T-helper 1 cell treated with Interleukin-12 subunit alpha and Interleukin-12 subunit beta and Interleukin-4 antibody, amounts not matched to agents 30 ng/mL and 1 ng/mL, for 36 hours (primary cell): ENCODE data around the gene MTHFD1L. TPM values are rescaled to one million over a fixed set of nuclear protein-coding genes. Genes with fewer than 3 reads are reported as not detected.

ENCODE experiments used
- intact Hi-C: fragments of 100-400 bp; cut with micrococcal nuclease; formaldehyde crosslinking; loops from one replicate; pipeline ENCODE4 v1.15.1; 2024
- total RNA-seq: library from RNA; stranded (reverse); gene quantifications from 2 replicates; pipeline ENCODE4 v1.2.3, GENCODE V29; 2022

The MTHFD1L gene
- total RNA-seq, 1 donor from 2014 or later = 51.7 TPM

DNA sequence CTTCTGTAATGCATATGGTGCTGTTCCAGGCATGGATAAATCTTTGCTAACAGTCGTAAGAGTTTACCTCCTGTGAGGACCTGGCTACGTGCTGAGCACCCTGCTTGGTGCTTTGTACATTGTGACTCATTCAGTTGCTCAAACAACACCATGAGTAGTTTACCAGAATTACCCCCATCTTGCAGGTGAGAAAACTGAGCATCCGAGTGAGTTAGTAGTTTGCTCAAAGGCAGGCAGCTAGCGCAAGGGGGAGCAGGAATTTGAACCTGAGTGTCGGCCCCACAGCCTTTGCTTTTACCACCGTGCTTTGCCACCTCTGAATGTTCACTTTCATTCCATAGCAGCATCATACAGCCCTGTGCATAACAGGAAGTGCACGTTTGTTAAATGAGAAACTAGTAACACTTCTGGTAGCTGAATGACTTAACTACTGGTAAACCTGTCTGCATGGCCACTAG lies 121.9 kb downstream of the MTHFD1L start:
- intact Hi-C loops = loop anchor here (1.0 kb wide), 4 partner anchors 17 to 465 kb away; partner anchors contain the start of gene RMND1

DNA sequence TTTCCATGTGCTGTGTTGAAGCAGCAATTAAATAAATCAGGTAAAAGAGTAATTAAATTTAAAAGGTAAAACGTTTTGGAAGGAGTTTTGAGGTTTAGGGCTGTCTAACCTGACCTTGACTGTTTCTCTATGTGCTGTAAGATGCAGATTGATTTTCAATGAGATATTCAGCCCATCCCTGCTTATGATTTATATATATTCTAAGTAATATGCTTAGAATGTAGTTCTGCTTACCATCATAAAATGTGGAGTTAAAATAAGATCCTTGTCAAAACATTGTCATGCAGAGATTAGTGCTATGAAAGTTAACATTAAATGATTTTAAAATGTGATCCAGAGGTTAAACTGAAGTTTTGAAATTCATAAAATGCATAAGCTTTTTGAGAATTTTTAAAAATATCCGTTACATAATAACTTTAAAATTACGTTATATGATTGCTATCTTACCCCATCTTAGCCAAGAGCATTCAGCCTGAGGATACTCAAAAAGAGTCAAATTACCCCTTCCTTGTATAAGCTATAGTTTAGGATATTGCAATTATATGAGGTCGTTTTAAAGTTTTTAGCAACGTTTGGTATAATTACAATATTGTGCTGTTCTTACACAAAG lies 122.5 kb downstream of the MTHFD1L start:
- intact Hi-C loops = loop anchor here (1.0 kb wide), 4 partner anchors 16 to 464 kb away; partner anchors contain the start of gene RMND1

DNA sequence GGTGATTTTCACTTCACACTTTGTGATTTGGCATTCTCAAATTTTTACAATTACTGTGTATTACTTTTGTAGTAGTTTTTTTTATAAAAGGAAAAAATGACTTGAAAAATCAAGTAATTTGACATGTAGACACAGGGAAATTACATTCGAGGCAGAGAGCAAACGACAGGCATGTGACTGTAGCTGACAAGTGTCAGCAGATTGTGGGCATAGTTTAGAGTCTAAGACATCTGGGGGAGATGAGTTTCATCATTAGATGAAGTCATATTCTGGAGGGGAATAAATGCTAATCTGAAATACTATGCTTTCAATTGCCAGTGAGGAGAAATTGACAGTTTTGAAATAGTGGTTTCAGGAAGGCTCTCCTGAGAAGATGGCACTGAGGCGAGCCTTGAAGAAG lies 126.0 kb downstream of the MTHFD1L start:
- intact Hi-C loops = no loop called here

DNA sequence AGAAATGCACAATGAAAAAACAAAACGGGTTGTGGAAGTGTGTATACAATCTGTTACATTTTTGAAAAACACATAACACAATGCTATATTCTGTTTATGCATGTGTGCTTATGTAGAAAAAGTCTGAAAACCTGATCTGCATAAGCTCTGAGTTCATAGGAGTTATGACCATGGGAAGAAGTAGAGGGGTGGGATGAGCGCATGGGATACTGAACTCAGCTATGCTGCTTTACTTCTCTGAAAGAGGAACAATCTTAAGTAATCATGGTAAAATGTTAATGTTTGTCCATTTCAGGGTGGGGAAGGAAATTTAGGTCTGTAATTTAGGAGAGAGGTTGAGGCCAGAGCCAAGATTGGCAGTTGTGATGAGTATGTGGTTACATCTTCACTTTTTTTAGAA lies 126.8 kb downstream of the MTHFD1L start:
- intact Hi-C loops = no loop called here

DNA sequence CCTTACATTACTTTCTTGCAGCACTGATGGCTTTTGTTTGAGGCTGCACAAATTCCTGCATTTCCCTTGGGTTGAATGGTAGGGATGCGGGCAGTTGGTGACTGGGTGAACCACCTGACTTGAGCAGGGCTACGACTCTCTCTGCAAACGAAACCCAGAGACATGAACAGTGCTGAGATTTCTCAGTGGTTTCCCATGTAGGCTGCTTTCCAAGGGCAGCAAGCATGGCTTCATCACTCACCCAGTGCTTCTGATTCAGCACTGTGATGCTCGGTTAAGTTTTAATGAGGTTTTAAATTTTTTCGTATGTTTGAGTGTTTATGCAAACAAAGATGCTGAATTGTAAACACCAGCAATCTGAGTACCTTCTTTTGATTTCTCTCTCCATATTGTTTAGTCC lies 127.2 kb downstream of the MTHFD1L start:
- intact Hi-C loops = no loop called here

DNA sequence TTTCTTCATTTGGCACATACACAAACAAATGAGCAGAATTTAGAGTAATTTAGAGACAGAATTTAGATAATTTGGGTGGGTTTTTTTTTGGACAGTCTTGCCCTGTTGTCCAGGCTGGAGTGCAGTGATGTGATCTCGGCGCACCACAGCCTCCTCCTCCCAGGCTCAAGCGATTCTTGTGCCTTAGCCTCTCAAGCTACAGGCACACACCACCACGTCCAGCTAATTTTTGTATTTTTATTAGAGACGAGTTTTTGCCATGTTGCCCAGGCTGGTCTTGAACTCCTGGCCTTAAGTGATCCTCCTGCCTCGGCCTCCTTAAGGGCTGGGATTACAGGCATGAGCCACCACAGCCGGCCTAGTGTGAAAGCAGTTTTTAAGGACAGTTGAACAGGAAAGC lies 127.8 kb downstream of the MTHFD1L start:
- intact Hi-C loops = no loop called here

DNA sequence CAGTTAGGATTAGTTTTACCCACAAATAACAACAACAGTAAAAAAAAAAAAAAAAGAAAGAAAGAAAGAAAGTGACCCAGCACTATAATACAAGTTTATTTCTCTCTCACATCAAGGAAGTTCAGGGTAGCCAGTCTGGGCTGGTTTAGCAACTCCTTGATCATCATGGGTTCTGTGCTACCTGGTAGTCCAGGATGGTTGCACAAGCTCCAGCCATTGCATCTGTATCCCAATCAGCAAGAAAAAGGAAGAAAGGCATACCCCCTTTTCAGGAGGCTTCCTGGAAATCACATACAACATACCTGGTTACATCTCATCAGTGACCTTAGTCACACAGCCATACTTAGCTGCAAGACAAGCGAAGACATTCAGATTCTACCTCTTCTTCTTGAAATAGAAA lies 128.5 kb downstream of the MTHFD1L start:
- intact Hi-C loops = no loop called here

DNA sequence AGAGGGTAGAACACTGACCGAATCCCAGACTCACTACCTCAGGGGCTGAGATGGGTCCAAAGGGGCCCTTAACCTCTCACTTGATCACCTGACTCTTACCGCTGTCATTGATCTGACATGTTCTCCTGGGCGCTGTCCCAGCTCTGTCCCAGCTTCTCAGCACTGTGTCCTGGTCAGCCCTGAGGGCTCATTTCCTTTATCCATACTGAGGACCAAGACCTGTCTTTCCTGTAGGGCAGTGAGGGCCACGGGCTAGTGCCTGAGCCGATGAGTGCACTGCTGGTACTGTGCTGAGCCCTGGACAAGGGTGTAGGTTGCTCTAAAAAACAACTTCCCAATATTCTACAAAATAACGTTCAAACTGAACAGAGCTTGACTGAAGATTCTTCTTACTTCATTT lies 131.5 kb downstream of the MTHFD1L start:
- intact Hi-C loops = no loop called here

DNA sequence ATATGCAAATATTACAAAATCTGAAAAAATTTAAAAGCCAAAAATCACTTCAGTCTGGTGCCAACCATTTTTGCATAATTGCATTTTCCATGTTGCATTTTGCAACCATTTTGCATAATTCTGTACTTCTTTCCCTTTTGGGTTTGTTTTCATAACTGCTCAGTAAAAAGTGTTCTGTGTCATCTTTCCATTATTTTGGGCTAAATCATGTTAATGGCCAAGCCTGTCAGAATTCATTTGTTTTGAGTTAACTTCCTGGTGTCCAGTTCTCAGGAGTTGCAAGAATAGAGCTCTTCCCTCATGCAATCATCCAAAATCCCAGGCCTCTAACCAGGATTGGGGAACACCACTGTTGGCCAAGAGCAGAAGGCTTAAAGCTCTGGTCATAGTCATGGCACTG lies 133.6 kb downstream of the MTHFD1L start:
- intact Hi-C loops = no loop called here

DNA sequence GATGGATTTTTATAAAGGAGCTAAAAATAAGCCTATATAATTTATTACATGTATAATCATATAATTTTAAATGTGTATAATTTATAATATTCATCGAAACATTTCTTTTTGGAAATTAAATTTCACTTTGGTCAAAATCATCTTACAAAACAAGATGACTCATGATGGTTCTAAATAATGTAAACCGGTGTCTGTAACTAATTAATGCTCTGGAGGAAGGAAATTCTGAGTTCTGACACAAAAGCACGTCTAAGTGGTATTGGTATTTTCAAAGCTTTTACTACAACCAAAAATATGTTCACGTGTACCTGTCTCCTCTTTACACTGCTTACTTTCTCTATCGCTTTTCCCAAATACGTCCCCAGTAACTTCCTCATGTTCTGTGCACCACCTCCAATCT lies 134.1 kb downstream of the MTHFD1L start:
- intact Hi-C loops = no loop called here

DNA sequence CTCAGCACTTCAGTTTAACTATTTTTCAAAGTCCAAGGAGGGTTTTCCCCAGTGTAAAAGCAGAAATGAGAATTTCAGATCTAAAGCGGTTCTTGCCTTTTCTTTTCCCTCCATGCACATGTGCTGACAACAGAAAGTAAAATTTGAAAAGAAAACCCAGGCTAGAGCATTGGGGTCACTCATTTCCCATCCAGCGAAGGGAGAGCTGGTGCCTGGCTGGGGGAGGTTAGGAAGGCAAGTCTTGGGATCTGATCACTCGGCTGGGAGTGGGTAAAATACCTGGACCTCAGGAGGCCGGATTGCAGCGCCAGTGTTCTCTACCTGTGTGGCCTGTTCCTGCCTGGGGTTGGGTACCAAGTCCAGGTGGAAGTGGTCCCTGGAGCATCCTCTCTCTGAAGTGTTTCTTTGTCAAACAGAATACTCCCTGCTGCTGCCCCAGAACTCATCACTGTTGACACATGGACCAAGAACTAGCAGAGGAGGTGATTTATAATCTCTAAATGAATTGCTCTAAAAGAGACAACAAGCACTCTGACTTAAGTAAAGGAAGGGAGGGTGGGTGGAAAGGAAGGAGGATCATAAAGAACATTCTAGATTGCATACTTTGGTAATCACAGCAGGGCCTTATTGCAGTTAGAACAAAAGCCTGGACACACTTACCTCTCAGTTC lies 136.0 kb downstream of the MTHFD1L start:
- intact Hi-C loops = loop anchor here (10.0 kb wide), 1 partner anchor 937 kb away; the partner anchor contains the start of gene ULBP3

DNA sequence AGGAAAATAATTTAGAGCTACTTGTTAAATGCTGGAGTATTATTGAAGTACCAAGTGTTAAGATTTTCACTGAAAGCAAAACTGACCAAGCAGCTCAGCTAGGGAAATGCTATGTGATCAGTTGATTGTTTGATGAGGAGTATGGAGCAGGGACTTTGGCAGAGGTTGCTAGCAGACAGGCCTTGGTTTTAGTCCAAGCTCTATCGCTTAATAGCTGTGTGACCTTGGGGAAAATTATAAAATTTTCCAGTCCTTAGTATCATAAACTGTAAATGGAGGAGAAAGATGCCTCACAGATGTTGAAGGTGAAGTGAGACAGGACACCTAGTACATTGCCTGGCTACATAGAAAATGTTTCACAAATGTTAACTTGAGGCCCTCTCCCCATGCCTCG lies 136.6 kb downstream of the MTHFD1L start:
- intact Hi-C loops = loop anchor here (10.0 kb wide), 1 partner anchor 937 kb away; the partner anchor contains the start of gene ULBP3

DNA sequence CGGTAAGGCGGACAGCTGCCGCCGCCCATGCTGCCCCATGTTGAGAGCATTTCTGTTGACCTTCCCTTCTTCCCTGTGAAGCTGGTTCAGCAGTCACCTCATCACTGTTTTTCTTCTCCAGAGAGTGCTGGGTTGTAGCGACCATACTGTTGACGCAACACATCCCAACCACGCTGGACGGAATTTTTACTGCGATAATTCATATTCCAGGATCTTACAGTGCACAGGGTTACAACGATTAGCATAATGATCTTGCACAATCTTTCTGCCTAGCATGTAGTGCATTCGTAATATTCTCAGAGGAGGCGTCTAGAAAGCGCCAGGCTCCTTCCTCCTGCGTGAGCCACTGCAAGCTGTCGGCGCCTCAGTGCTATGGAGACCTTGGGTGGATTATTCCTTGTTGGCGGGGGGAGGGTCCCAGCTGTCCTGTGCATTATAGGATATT lies 137.0 kb downstream of the MTHFD1L start:
- intact Hi-C loops = loop anchor here (10.0 kb wide), 1 partner anchor 938 kb away; the partner anchor contains the start of gene ULBP3

DNA sequence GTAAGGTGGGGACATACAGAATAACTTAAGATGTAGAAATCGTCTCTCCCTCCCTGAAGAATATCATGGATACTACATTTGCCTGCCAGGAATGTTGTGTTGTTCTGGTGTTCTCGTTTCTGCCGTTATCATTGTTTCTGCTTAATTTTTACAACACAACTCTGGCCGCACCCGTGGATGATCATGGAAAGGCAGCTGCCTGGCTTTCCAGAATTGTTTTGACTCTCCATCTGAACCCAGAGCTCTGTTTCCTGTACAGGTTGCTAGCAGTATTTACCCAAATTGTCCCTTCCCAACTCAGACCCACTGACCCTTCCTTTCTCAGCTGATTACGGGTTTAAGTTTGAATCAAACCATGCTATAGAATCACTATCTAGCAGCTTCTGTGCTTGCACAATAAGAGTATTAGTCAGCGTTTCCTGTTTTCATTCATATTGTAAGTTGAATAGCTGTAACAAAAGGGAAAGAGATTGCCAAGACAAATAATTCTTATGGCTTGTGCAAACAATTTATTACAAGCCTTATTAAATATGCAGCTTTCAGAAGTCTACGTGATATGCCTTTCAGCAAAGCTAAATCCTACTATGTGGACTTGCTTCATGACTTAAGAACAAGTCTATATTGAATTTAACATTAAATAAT lies 139.0 kb downstream of the MTHFD1L start:
- intact Hi-C loops = loop anchor here (1.0 to 10.0 kb wide), 2 partner anchors 17 to 940 kb away; partner anchors contain the start of gene ULBP3

DNA sequence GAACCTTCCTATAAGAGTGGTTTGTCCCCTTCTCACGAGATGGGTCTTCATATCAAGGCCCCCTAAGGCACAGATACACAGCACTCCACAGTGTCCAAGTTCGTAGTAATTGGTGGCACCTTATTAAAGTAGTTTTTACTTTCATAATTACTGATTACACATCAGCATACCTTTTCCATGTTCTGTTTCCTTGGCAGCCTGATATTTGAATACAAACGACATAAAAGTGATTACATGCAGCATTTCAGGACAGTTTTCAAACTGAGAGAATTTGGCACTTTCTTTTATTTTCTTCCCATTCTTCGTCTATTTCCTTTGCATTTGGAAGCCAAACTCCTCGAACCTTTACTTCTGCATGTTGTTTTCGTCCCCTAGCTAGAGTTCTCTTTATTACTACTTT lies 139.7 kb downstream of the MTHFD1L start:
- intact Hi-C loops = loop anchor here (10.0 kb wide), 1 partner anchor 940 kb away; the partner anchor contains the start of gene ULBP3

DNA sequence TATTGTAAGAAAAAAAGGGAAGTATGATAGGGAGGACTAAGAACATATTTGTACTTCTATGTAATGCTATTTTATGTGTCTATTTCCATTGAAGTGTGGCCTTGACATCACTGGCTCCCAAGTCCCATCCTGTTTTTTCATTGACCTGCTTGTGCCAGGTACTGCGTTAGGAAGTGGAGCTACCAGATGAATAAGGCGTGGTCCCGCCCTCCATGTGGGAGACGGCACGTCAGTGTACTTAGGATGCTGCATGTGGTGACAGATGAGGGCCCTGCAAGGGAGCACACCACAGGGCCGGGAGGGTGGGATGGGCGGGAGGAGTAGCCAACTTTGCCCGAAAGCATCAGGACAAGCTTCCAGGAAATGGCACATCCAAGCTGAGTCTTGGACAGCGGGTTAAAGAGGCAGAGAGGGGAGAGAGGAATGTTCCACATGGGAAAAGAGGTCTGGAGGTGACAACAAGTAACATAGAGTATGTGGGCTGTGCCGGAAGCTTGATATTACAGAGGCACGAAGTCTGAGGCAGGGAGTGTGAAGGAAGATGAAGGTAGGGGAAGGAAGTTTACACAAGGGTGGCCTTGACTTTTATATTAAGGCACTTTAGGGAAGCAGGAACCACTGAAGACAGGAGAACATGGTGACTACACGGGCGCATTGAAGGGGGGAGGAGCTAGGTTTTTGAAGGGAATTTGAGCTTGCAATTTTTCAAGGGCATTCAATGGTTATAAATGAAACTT lies 140.6 kb downstream of the MTHFD1L start:
- intact Hi-C loops = loop anchor here (10.0 kb wide), 1 partner anchor 941 kb away; the partner anchor contains the start of gene ULBP3

DNA sequence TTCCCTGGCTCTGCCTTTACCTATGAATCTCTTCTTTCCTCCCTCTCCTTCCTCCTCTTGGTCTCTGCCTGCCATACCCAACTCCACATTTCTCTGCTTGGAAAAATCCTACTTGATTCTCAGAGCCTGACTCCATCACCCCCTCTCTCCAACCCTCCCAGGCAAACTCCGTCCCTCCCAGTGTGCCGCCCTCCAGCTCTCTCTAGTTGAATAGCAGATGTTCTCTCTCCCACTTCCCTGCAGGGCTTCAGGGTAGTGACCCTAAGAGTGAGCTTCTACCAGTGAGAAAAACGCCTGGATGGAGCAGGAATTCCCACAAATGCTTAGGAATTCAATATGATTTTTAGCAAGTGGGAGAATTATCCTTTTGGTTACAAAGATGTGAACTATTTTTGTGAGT lies 141.6 kb downstream of the MTHFD1L start:
- intact Hi-C loops = loop anchor here (10.0 kb wide), 1 partner anchor 942 kb away; the partner anchor contains the start of gene ULBP3

DNA sequence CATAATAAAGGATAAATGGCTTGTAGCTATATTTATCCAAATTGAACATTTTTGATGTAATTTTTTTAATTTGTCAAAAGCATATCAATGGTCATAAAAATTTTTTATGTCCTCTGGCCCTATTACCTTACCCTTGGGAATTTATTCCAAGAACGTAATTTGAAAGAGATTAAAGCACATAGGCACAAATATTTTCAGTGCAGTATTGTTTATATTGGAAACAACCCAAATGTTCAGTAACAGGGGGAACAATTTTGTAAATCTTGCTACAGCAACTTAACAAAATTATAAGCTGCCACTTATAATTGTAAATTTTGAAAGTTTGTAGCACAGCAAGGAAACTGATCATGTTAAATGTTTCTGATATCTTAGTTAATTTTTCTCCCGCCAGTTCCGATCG lies 142.4 kb downstream of the MTHFD1L start:
- intact Hi-C loops = loop anchor here (10.0 kb wide), 1 partner anchor 943 kb away; the partner anchor contains the start of gene ULBP3

DNA sequence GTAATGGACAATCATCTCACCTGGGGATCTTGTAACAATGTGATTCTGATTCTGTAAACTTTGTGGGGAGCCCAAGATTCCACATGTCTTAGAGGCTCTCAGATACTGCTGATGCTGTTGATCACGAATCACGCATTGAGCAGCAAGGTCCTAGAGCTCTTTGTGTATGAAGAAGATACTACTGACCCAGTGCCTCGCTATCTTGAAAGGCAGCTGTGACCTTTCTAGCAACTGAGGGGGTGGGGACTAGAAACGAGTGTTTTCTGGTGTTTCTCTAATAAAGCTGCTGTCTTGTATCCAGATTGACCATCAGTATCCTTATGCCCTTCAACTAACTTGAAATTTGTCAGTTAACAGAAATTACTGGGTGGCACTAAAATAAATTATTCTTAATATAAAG lies 142.9 kb downstream of the MTHFD1L start:
- intact Hi-C loops = loop anchor here (10.0 kb wide), 1 partner anchor 944 kb away; the partner anchor contains the start of gene ULBP3

DNA sequence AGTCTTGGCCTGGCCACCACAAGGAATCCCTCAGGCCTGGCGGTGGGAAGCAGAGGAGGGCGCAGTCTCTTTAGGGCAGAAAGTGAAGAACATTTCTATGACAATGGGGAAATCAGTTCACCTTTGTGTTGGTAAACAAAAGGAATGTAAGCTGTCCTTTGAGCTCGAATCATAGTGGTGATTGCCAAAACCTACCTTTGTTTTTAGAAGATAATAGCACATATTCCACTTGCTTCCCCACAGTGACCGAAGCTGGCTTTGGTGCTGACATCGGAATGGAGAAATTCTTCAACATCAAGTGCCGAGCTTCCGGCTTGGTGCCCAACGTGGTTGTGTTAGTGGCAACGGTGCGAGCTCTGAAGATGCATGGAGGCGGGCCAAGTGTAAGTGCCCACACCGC lies 144.1 kb downstream of the MTHFD1L start:
- intact Hi-C loops = loop anchor here (10.0 kb wide), 1 partner anchor 945 kb away; the partner anchor contains the start of gene ULBP3

DNA sequence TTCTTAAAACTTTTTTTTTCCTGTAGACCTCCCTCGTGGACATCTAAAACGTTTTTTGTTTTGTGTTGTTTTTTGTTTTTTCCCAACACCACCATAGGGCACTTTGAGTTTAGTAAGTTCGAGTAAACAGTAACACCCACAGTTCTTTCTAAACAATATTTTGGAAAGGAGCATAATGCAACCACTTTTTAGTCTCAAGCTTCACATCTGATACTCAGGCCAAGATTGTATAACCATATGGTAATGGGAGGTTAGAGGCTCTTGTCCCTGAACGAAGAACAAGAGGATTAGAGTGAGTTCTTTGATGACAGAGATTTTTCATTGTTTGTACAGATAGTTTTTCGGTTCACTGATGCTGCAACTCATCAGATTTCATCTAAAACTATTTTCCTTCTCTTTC lies 144.6 kb downstream of the MTHFD1L start:
- intact Hi-C loops = loop anchor here (5.0 kb wide), 1 partner anchor 1992 kb away; the partner anchor contains the start of gene MTRF1L
